ENCODE measurements around the gene TEKT2. TPM values are rescaled to one million over a fixed set of nuclear protein-coding genes. Genes with fewer than 3 reads are reported as not detected.
A peak's percentile ranks its signal among the peaks of the same experiment; 100 is the strongest.

The TEKT2 gene
- total and polyA plus RNA-seq, 2 of the 8 experiments (the other 6 are each of a cell fraction or from before 2014, with no cell fraction given): 1.6 to 1.7 TPM

GRCh38 chr1:36083635-36084496 lies at the start of gene TEKT2 (continued):
- TF ChIP-seq JUN (IDR thresholded peaks at IDR 0.05; ENCODE audit: low read depth, low read length) (no peak), CHD2 (IDR thresholded peaks at IDR 0.05; ENCODE audit: low read length) (no peak), BACH1 (IDR thresholded peaks at IDR 0.05; ENCODE audit: low read length) (no peak), HDAC2 (IDR thresholded peaks at IDR 0.05; ENCODE audit: borderline replicate concordance in 1 of 2, low read depth in 2 of 2, low read length in 2 of 2) (0 out of 4 replicates have a peak, but pooled peaks of 1 of the 2 experiments have one; percentile 11), ZNF274 (IDR thresholded peaks at IDR 0.05; ENCODE audit: borderline replicate concordance, extremely low read depth, low read length) (no peak), HDAC6 (IDR thresholded peaks at IDR 0.05; ENCODE audit: low read depth, low read length) (no peak), RAD21 (IDR thresholded peaks at IDR 0.05 in 1 of 2, conservative IDR thresholded peaks at IDR 0.05 in 1 of 2; ENCODE audit: low read depth in 2 of 2, low read length in 2 of 2) (no peak), SIX5 (IDR thresholded peaks at IDR 0.05; ENCODE audit: low read depth, low read length) (no peak)
- TF ChIP-seq, protein P1, sequence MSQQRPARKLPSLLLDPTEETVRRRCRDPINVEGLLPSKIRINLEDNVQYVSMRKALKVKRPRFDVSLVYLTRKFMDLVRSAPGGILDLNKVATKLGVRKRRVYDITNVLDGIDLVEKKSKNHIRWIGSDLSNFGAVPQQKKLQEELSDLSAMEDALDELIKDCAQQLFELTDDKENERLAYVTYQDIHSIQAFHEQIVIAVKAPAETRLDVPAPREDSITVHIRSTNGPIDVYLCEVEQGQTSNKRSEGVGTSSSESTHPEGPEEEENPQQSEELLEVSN (IDR thresholded peaks at IDR 0.05): no peak
